ENCODE results near the gene MSX2.
"Not testable (repeated sequence)": the region's sequence is repeated elsewhere in the genome, so short reads cannot be mapped to it uniquely, and the experiment has no call there.

MSX2 gene

DNA sequence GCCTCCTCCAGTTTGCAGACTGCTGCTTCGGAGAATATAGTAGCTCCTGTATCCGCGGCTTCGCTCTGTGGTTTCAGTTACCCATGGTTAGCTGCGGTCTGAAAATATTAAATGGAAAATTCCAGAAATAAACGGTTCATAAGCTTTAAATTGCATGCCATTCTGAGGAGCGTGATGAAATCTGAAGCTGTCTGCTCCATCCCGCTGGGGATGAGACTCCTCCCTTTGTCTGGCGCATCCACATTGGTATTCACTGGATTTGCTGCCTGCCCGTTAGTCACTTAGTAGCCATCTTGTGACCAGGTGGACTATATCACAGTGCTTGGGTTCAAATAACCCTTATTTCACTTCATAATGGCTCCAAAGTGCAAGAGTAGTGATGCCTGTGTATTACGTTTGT is 36.3 kb downstream of the MSX2 start:
- Histone ChIP-seq H3K9me3 (ENCODE audit: control insufficient read depth, insufficient read depth, low read depth, low read length) (no peaks in the 10 kb centered on the region), H3K4me1 (ENCODE audit: control insufficient read depth, insufficient read depth, low read length) (no peaks in the 10 kb centered on the region), H3K36me3 (ENCODE audit: control insufficient read depth in 2 of 2, insufficient read depth in 1 of 2, low read length in 2 of 2) (no peaks in the 10 kb centered on the region), H3K27ac (ENCODE audit: extremely low read depth, low read depth, low read length) (no peak overlapping the region), H3K4me3 (ENCODE audit: low read depth, low read length) (no peak overlapping the region)
- no peak for TF ChIP-seq MYNN (tag by site-specific recombination; IDR thresholded peaks at IDR 0.05; ENCODE audit: borderline replicate concordance)
- ChIA-PET POLR2A (no interaction called here), CTCF (interaction anchor here (0.5 to 0.6 kb wide), 2 partner anchors 11 to 110 kb away, joined by 3 read pairs; no protein-coding TSS in a partner anchor)

DNA sequence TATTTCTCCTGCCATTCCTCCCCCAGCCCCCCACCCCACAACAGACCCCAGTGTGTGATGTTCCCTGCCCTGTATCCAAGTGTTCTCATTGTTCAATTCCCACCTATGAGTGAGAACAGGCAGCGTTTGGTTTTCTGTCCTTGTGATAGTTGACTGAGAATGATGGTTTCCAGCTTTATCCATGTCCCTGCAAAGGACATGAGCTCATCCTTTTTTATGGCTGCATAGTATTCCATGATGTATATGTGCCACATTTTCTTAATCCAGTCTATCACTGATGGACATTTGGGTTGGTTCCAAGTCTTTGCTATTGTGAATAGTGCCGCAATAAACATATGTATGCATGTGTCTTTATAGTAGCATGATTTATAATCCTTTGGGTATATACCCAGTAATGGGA is 37.0 kb downstream of the MSX2 start:
- POLR2A ChIA-PET; H3K4me1 ChIP-seq (ENCODE audit: control insufficient read depth, insufficient read depth, low read length); H3K27ac ChIP-seq (ENCODE audit: extremely low read depth, low read depth, low read length); CTCF ChIA-PET; H3K36me3 ChIP-seq (ENCODE audit: control insufficient read depth in 2 of 2, insufficient read depth in 1 of 2, low read length in 2 of 2); H3K4me3 ChIP-seq (ENCODE audit: low read depth, low read length); H3K9me3 ChIP-seq (ENCODE audit: control insufficient read depth, insufficient read depth, low read depth, low read length): not testable (repeated sequence)
- TF ChIP-seq, protein P1, sequence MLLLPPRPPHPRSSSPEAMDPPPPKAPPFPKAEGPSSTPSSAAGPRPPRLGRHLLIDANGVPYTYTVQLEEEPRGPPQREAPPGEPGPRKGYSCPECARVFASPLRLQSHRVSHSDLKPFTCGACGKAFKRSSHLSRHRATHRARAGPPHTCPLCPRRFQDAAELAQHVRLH (tag by site-specific recombination; IDR thresholded peaks at IDR 0.05), result 0 out of 2 replicates have a peak, but pooled peaks have one; percentile 35
- peak; percentile 91 for TF ChIP-seq ZNF146 (tag by site-specific recombination; IDR thresholded peaks at IDR 0.05)

DNA sequence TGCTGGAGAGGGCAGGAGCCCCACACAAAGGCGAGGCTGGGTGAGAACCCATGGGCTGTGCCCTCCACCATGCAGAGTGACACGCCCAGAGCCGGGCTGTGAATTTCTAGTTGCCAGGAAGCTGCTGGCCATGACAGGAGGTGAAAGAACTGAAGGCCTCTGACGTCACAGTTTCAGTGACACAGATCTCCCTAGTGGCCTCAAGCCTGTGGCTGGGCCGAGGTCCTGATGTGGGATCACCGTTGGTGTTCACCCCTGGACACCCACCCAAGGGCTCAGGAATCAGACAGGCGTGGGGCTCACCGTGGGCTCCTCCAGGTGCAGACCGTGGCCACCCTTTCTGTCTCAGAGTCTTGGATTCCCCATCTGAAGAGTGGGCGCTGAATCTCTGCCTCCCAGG is 39.9 kb downstream of the MSX2 start:
- TF ChIP-seq SCRT2 (tag by site-specific recombination; IDR thresholded peaks at IDR 0.05) (no peak), ZFP69B (tag by site-specific recombination; IDR thresholded peaks at IDR 0.05) (no peak), ZNF610 (tag by site-specific recombination; IDR thresholded peaks at IDR 0.05; ENCODE audit: borderline replicate concordance) (no peak), ZNF423 (tag by site-specific recombination; IDR thresholded peaks at IDR 0.05) (no peak), HOXC10 (CRISPR knock-in tag; IDR thresholded peaks at IDR 0.05) (no peak), ZNF114 (tag by site-specific recombination; IDR thresholded peaks at IDR 0.05) (no peak), GFI1B (tag by site-specific recombination; IDR thresholded peaks at IDR 0.05) (no peak), ZNF184 (tag by site-specific recombination; IDR thresholded peaks at IDR 0.05) (no peak), OVOL3 (tag by site-specific recombination; IDR thresholded peaks at IDR 0.05) (no peak), ZNF530 (tag by site-specific recombination; IDR thresholded peaks at IDR 0.05; ENCODE audit: low read depth) (no peak), YY2 (tag by site-specific recombination; IDR thresholded peaks at IDR 0.05) (no peak)
- TF ChIP-seq, protein P2, sequence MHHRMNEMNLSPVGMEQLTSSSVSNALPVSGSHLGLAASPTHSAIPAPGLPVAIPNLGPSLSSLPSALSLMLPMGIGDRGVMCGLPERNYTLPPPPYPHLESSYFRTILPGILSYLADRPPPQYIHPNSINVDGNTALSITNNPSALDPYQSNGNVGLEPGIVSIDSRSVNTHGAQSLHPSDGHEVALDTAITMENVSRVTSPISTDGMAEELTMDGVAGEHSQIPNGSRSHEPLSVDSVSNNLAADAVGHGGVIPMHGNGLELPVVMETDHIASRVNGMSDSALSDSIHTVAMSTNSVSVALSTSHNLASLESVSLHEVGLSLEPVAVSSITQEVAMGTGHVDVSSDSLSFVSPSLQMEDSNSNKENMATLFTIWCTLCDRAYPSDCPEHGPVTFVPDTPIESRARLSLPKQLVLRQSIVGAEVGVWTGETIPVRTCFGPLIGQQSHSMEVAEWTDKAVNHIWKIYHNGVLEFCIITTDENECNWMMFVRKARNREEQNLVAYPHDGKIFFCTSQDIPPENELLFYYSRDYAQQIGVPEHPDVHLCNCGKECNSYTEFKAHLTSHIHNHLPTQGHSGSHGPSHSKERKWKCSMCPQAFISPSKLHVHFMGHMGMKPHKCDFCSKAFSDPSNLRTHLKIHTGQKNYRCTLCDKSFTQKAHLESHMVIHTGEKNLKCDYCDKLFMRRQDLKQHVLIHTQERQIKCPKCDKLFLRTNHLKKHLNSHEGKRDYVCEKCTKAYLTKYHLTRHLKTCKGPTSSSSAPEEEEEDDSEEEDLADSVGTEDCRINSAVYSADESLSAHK (tag by site-specific recombination; IDR thresholded peaks at IDR 0.05), result no peak
- H3K36me3 ChIP-seq (ENCODE audit: control insufficient read depth in 2 of 2, insufficient read depth in 1 of 2, low read length in 2 of 2), result no peaks in the 10 kb centered on the region
- no peaks in the 10 kb centered on the region for H3K4me1 ChIP-seq (ENCODE audit: control insufficient read depth, insufficient read depth, low read length)
- H3K4me3 ChIP-seq (ENCODE audit: low read depth, low read length), result no peak overlapping the region
- no peak overlapping the region for H3K27ac ChIP-seq (ENCODE audit: extremely low read depth, low read depth, low read length)
- POLR2A ChIA-PET, result no interaction called here
- CTCF ChIA-PET, result interaction anchor here (0.7 to 1.5 kb wide), 2 partner anchors 9 to 61 kb away, joined by 3 to 4 read pairs; no protein-coding TSS in a partner anchor
- H3K9me3 ChIP-seq (ENCODE audit: control insufficient read depth, insufficient read depth, low read depth, low read length), result no peaks in the 10 kb centered on the region

DNA sequence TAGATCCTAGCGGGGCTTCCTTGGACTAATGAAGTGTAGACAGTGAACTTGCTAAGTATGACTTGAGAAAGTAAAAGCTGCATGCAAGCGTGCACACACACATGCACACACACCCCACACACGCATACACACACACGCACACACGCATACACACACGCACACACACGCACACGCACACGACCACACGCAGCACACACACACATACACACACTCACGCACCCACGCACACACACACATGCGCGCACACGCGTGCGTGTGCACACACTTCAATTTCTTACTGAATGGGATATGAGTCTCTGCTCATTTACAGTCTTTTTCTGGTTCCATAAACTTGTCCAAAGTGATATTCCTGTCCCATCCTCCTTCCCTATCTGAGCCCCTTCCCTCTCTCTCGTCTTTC is 41.2 kb downstream of the MSX2 start:
- TF ChIP-seq, protein P3, sequence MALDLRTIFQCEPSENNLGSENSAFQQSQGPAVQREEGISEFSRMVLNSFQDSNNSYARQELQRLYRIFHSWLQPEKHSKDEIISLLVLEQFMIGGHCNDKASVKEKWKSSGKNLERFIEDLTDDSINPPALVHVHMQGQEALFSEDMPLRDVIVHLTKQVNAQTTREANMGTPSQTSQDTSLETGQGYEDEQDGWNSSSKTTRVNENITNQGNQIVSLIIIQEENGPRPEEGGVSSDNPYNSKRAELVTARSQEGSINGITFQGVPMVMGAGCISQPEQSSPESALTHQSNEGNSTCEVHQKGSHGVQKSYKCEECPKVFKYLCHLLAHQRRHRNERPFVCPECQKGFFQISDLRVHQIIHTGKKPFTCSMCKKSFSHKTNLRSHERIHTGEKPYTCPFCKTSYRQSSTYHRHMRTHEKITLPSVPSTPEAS (tag by site-specific recombination; IDR thresholded peaks at IDR 0.05), result peak; percentile 95
- TF ChIP-seq ZNF248 (tag by site-specific recombination; IDR thresholded peaks at IDR 0.05), result no peak

More for the DNA sequence above, 41.2 kb downstream of the MSX2 start:
- Histone ChIP-seq H3K9me3 (ENCODE audit: control insufficient read depth, insufficient read depth, low read depth, low read length) (no peaks in the 10 kb centered on the region), H3K4me1 (ENCODE audit: control insufficient read depth, insufficient read depth, low read length) (no peaks in the 10 kb centered on the region), H3K36me3 (ENCODE audit: control insufficient read depth in 2 of 2, insufficient read depth in 1 of 2, low read length in 2 of 2) (no peaks in the 10 kb centered on the region), H3K4me3 (ENCODE audit: low read depth, low read length) (no peak overlapping the region), H3K27ac (ENCODE audit: extremely low read depth, low read depth, low read length) (no peak overlapping the region)
- ChIA-PET CTCF (no interaction called here), POLR2A (no interaction called here)

Data from HEK293 (cell line).